C1 segment of cervical spinal cord (tissue), 14 donors: Measurements from ENCODE around the gene PGGT1B.

Source experiments
- DNase-seq, 14 donors: peaks; one replicate each; lab custom pipeline; 2025; lab: John Stamatoyannopoulos, UW

The PGGT1B gene

GRCh38 chr5:115262321-115263077, at the start of gene PGGT1B:
Gene PGGT1B, minus strand, starts transcription at chr5:115262877. Its CDS starts 26 bp downstream, at chr5:115262851.
- peak in 13 of 14 donors; percentile 30 to 87 (median 78) for DNase-seq

DNA sequence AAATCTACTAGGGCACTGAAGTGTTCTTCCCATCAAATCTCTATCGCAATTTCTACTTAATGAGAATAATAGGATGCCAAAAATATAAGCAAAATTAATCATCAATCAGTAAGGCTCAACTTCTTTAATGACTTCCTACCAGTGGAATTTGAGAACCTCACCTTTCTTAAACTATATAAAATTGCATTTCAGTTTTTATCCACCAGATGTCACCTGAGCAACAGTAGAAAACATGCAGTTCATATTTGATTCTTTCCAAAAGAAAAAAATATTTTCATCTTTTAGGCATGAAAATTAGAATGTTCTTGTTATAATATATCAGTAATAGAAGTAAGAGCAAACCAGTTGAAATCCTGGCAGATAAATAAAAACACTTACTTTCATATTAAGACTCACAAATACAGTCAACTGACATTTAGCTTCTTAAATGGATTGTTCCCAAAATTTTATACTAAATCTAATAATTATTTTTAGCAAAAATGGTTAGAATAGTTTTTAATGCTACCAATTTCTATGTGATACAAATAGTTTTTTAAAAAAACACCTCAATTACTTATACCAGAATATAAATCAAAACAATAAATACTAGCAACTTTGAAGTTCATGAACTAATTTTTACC, 47.2 kb upstream of the PGGT1B start:
- peak in 1 of 14 donors; percentile 29 for DNase-seq

DNA sequence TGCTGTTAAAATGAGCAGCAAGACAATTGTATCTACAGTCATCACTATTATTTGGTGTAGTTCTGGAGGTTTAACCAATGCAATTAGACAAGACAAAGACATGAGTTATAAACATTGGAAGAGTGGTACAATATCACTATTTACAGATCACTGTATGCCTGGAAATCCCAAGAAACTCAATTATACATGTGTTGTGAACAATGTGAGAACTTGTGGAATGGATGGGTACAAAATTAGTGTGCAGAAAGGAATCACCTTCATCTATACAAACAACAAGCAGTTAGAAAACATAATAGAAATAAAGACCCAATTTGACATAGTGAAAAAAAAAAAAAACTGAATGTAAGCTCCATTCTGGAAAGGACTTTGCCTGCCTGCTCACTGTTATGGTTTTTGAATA, 46.1 kb upstream of the PGGT1B start:
- no peak for DNase-seq

- DNase-seq: no peak
Measured at GRCh38 chr5:115306011-115306536, 43.4 kb upstream of the PGGT1B start.

GRCh38 chr5:115304496-115304895, 41.8 kb upstream of the PGGT1B start:
- no peak for DNase-seq

DNA sequence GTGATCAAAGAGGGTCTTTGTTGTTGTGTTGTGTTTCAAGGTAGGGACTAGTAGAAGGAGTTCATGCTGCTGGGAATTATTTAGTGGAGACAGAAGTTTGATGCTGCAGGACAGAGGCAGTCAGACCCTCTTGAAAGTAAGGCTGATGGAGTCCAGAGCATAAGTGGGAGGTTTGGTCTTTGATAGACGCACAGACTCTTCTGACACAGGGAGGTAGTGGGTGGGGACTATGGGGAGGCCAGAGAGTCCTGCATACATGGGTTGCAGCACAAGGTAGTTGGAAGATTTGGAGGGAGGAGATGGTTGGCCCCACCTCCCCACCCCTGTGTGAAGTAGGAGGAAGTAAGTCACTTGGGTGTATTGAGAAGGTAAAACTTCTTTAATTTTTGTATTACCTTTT, 36.1 kb upstream of the PGGT1B start:
- no peak for DNase-seq

DNA sequence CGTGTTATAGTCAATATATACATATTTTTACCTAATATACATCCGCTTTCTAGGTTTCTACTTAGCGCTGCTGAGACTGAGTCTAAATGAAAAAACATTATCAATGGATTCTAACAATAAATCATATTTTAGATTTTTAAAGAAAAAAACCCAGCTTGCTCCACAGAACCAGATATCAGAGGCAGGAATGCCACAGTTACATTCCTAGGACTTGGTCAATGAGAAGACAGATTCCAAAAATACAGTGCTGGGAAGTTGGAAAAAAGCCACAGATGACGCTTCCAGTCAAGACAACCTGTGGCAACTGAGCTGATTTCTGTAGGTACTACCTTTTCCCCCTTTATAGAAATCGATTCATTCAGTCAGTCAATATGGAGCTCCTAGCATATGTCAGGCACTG, 34.4 kb upstream of the PGGT1B start:
- peak in 1 of 14 donors; percentile 47 for DNase-seq

GRCh38 chr5:115296124-115297022, 33.7 kb upstream of the PGGT1B start, which contains the start of gene CCDC112:
Gene CCDC112, minus strand, starts transcription at chr5:115296654. Its CDS starts 111 bp downstream, at chr5:115296543.
- peak in 13 of 14 donors; percentile 17 to 84 (median 66) for DNase-seq

GRCh38 chr5:115295777-115296123, 33.1 kb upstream of the PGGT1B start:
- peak in 2 of 14 donors; percentile 15 to 55 for DNase-seq

DNA sequence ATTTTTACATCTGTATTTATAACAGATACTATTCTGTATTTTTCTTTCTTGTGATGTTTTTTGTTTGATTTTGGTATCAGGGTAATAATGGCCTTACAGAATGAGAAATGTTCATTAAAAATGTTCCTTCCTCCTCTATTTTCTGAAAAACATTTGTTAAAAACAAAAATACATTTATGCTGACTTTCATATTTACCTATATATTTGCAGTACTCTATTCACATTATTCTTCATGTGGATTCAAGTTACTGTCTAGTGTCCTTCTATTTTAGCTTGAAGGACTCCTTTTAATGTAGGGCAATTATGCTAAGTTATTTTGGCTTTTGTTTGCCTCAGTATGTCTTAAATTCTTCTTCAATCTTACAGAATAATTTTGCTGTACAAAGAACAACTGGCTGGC, 28.7 kb upstream of the PGGT1B start:
- no peak for DNase-seq

DNA sequence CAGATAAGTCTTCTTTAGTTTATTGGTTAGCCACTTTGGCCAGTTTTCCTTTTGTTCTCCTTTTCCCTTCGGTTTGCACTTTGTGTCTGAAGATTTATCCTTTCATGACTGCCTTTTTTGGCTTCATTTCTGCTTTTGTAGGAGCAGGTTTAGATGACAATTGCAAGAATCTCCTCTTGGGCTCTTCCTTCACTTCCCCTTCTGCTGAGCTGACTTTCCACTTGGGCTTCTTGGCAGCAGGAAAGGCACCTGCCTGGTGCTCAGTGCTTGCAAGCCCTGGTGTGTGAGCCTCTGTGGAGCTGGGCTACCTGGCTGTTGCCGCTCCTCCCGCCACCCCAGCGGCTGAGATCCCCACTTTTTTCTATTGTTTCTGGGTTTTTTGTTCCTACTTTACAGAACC, 26.4 kb upstream of the PGGT1B start:
- no peak for DNase-seq

DNA sequence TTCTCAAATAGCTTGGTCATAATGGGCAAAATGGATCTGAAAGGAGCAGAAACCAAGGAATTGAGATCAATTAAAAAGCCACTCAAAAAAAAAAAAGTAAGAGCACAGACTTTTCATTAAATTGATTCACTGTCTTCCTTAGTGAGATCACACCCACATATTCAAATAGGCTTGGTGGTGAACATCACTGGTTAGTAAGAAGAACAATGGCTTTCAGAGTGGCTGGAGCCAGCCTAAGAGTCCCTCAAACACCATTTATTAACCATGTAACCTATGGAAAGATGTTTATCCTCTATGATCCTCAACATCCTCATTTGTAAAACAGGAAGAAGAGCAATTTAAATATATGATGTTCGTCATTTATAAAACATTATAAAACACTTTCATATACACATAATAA, 21.3 kb upstream of the PGGT1B start:
- DNase-seq: no peak

GRCh38 chr5:115282131-115282530, 19.5 kb upstream of the PGGT1B start:
- DNase-seq: no peak

DNA sequence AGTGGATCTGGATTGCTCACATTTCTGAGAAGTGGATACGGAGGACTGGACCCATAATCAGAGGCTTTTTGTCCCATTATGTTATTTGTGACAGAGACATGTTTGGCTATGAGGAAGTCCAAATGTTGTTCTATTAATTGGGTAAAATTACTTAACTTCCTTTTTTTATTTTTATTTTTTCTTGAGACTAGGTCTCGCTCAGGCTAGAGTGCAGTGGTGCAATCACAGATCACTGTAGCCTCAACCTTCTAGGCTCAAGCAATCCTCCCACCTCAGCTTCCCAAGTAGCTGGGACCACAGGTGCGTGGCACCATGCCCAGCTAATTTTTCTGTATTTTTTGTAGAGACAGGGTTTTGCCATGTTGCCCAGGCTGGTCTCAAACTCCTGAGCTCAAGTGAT, 11.9 kb upstream of the PGGT1B start:
- no peak for DNase-seq

- DNase-seq: no peak
Measured at GRCh38 chr5:115272297-115272958, 9.8 kb upstream of the PGGT1B start.

GRCh38 chr5:115271295-115272050, 8.8 kb upstream of the PGGT1B start:
- no peak for DNase-seq

GRCh38 chr5:115267617-115268016, 4.9 kb upstream of the PGGT1B start:
- no peak for DNase-seq

- DNase-seq: no peak
Measured at GRCh38 chr5:115265220-115265619, 2.5 kb upstream of the PGGT1B start.

- no peak for DNase-seq
Measured at GRCh38 chr5:115264786-115265185, 2.1 kb upstream of the PGGT1B start.

DNA sequence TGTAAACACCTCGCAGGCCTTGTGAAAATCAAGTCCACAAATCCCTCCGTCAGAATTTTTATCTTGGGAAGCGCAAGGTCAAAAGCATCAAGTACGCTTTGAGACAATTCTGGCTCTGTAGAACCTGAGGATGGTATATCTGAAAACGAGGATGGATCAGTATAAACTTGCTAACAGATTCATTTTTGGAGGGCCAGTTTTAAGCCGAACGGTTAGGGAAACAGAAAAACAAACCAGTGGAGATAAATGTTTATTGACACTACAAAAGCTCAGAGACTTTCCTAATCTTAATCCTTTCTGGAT, 352 bp upstream of the PGGT1B start:
- DNase-seq: no peak

DNA sequence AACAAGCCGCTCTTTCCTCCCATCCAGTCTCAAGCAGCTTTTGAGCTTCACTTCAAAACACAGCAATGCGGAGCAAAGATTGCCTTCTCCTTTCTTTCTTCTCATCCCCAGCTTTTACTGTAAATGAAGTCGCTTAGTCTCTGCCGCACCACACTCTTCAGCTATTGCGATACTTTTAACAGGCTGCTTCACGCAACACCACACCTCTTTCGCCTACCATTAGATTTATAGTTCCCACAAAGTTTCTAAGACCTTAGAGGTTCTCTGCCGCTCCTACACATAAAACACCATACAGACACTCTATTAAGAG, 711 bp downstream of the PGGT1B start:
- DNase-seq: no peak
